ENCODE measurements around the gene SLC39A11. TPM values are rescaled to one million over a fixed set of nuclear protein-coding genes. Genes with fewer than 3 reads are reported as not detected.

The SLC39A11 gene
- total RNA-seq, 1 experiment from 2014 or later: 56.1 TPM

DNA sequence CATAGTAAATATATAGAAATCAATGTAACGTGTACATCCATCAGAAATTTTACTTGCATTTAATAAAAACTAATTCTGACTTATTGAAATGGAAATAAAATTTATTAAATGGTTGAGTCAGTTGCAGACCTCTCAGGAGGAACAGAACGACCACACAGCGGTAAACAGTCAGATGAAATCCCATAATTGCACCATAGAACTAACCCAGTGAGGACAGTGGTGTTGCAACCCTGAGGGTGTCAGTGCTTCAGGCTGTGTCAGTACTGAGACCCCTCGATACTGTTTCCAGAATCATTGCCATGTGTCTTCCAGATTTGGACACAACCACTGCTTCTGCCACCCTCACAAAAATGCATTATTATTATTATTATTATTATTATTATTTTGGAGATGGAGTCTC, 43.3 kb upstream of the SLC39A11 start:
- H3K4me3 ChIP-seq (ENCODE audit: low read depth in 2 of 2, low read length in 2 of 2): no peak overlapping the region
- ChIA-PET CTCF (no interaction called here), POLR2A (no interaction called here)
- TF ChIP-seq POLR2AphosphoS5 (IDR thresholded peaks at IDR 0.05; ENCODE audit: low read depth, low read length) (no peak), CTCF (IDR thresholded peaks at IDR 0.05) (no peak)
- no peak overlapping the region for H3K27ac ChIP-seq (ENCODE audit: low read length)
- no peaks in the 10 kb centered on the region for H3K27me3 ChIP-seq (ENCODE audit: control insufficient read depth, insufficient read depth, low read length)
- BruUV-seq (replicated peaks): no TSS peak
- no peaks in the 10 kb centered on the region for H3K9me3 ChIP-seq (ENCODE audit: control insufficient read depth, insufficient read depth, low read depth, low read length)
- H3K4me1 ChIP-seq (ENCODE audit: control insufficient read depth, insufficient read depth, low read length): no peaks in the 10 kb centered on the region
- DNase-seq (ENCODE audit: low read depth, low spot score) (no peak), ATAC-seq (no peak)
- no peaks in the 10 kb centered on the region for H3K36me3 ChIP-seq (ENCODE audit: control insufficient read depth, insufficient read depth, low read length)
- in situ Hi-C loops (cut with HindIII; ENCODE audit: low pct_unique_long_range_greater_than_20kb, low sequenced_read_pairs): no loop called here
- intact Hi-C loops (cut with micrococcal nuclease; ENCODE audit: unreplicated experiment): no loop called here

- no TSS peak for BruUV-seq (replicated peaks)
- ChIA-PET POLR2A (no interaction called here), CTCF (no interaction called here)
- intact Hi-C loops (cut with micrococcal nuclease; ENCODE audit: unreplicated experiment) (no loop called here), in situ Hi-C loops (cut with HindIII; ENCODE audit: low pct_unique_long_range_greater_than_20kb, low sequenced_read_pairs) (no loop called here)
- H3K4me1 ChIP-seq (ENCODE audit: control insufficient read depth, insufficient read depth, low read length): no peaks in the 10 kb centered on the region
- no peak overlapping the region for H3K4me3 ChIP-seq (ENCODE audit: low read depth in 2 of 2, low read length in 2 of 2)
- ATAC-seq (no peak), DNase-seq (ENCODE audit: low read depth, low spot score) (no peak)
- no peaks in the 10 kb centered on the region for H3K27me3 ChIP-seq (ENCODE audit: control insufficient read depth, insufficient read depth, low read length)
- no peaks in the 10 kb centered on the region for H3K36me3 ChIP-seq (ENCODE audit: control insufficient read depth, insufficient read depth, low read length)
- no peak overlapping the region for H3K27ac ChIP-seq (ENCODE audit: low read length)
- no peaks in the 10 kb centered on the region for H3K9me3 ChIP-seq (ENCODE audit: control insufficient read depth, insufficient read depth, low read depth, low read length)
- no peak for TF ChIP-seq TCF7L2 (IDR thresholded peaks at IDR 0.05; ENCODE audit: low read depth, low read length)
- TF ChIP-seq REST (IDR thresholded peaks at IDR 0.05; ENCODE audit: insufficient read depth in 1 of 2, low read depth in 2 of 2, low read length in 1 of 2): no peak
- TF ChIP-seq CTCF (IDR thresholded peaks at IDR 0.05): no peak
- TF ChIP-seq SIN3A (IDR thresholded peaks at IDR 0.05; ENCODE audit: borderline replicate concordance, insufficient read depth, low read depth, low read length): no peak
- no peak for TF ChIP-seq POLR2AphosphoS5 (IDR thresholded peaks at IDR 0.05; ENCODE audit: low read depth, low read length)
Measured at GRCh38 chr17:73133911-73134649, 41.6 kb upstream of the SLC39A11 start.

Data from Panc1 (cell line).